ENCODE data around the gene FOXD1.

DNA sequence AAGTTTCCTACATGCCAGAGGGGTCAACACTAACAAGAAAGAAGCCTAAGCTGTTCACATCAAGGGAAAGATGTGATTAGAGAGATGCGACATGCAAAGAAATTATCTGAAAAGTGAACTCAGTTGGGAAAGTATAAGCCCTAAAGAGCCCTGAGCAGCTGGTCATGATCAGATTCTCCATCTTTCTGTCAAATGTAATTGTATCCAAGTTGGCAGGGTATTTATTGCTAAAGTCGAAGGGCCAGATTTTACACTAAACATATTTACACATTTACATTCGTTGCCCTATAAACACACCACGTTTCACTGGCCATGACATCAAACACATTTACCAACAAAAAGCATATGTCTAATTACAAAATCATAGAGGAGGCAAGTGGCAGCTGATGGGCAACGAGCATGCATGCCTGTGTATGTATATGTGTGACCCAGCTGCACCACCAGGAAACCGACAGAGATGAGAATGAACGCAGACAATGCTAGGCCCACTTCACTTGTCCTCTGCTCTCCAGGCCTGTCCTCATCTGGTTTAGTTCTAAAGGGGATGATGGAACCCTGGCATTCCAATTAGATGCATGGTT lies 6.3 kb downstream of the FOXD1 start:
- TF ChIP-seq, protein P1, sequence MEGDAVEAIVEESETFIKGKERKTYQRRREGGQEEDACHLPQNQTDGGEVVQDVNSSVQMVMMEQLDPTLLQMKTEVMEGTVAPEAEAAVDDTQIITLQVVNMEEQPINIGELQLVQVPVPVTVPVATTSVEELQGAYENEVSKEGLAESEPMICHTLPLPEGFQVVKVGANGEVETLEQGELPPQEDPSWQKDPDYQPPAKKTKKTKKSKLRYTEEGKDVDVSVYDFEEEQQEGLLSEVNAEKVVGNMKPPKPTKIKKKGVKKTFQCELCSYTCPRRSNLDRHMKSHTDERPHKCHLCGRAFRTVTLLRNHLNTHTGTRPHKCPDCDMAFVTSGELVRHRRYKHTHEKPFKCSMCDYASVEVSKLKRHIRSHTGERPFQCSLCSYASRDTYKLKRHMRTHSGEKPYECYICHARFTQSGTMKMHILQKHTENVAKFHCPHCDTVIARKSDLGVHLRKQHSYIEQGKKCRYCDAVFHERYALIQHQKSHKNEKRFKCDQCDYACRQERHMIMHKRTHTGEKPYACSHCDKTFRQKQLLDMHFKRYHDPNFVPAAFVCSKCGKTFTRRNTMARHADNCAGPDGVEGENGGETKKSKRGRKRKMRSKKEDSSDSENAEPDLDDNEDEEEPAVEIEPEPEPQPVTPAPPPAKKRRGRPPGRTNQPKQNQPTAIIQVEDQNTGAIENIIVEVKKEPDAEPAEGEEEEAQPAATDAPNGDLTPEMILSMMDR (IDR thresholded peaks at IDR 0.05), result no peak
- TF ChIP-seq EP300 (IDR thresholded peaks at IDR 0.05) (no peak), BHLHE40 (IDR thresholded peaks at IDR 0.05; ENCODE audit: low read depth, low read length) (no peak), POLR2A (IDR thresholded peaks at IDR 0.05; ENCODE audit: low read length) (no peak), FOSL2 (IDR thresholded peaks at IDR 0.05) (no peak), FOSL2 (CRISPR knock-in tag; IDR thresholded peaks at IDR 0.05) (no peak), KDM1A (IDR thresholded peaks at IDR 0.05; ENCODE audit: low read depth) (no peak)
- TF ChIP-seq, protein P2, sequence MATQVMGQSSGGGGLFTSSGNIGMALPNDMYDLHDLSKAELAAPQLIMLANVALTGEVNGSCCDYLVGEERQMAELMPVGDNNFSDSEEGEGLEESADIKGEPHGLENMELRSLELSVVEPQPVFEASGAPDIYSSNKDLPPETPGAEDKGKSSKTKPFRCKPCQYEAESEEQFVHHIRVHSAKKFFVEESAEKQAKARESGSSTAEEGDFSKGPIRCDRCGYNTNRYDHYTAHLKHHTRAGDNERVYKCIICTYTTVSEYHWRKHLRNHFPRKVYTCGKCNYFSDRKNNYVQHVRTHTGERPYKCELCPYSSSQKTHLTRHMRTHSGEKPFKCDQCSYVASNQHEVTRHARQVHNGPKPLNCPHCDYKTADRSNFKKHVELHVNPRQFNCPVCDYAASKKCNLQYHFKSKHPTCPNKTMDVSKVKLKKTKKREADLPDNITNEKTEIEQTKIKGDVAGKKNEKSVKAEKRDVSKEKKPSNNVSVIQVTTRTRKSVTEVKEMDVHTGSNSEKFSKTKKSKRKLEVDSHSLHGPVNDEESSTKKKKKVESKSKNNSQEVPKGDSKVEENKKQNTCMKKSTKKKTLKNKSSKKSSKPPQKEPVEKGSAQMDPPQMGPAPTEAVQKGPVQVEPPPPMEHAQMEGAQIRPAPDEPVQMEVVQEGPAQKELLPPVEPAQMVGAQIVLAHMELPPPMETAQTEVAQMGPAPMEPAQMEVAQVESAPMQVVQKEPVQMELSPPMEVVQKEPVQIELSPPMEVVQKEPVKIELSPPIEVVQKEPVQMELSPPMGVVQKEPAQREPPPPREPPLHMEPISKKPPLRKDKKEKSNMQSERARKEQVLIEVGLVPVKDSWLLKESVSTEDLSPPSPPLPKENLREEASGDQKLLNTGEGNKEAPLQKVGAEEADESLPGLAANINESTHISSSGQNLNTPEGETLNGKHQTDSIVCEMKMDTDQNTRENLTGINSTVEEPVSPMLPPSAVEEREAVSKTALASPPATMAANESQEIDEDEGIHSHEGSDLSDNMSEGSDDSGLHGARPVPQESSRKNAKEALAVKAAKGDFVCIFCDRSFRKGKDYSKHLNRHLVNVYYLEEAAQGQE (IDR thresholded peaks at IDR 0.05), result no peak
